HG03095 (cell line): ENCODE measurements around the gene PI4KB.
"Not testable (repeated sequence)": the region's sequence is repeated elsewhere in the genome, so short reads cannot be mapped to it uniquely, and the experiment has no call there.

Experiments used
- ATAC-seq: cut with Tn5 transposase; IDR thresholded peaks from one replicate; pipeline ENCODE4 v1.9.1; 2021; ENCODE audit warnings: moderate library complexity; ENCODE audit not compliant: unreplicated experiment

The PI4KB gene

DNA sequence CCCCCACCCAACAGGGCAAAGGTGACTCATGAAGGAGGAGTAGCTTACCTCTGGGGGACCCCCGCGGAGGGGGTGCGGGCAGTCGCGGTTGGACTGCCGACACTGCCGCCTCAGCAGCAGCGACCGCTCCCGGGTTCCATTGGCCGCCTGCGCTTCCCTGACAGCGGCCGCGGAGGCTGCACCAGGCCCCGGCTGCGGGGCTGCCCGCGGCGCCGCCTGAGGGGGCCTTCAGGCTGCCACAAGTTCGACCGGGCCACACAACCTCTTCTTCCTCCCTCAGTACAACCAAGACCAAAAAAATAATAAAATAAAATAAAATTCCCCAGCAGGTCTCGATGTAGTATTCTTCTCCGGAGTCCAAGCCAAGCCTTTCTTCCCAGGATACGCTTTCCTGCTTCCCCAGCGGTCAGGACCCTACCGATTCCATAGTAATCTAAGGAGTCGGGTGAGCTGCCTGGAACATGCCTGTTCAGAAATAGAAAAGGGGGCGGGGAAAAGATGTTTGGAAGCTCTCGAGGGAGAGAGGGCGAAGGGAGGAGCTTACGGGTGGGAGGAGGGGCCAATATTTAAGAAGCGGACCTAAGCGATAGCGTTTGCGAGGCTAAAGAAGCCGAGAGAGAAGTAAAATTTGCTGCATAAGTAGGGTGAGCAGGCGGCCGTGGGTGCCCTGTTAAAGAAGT lies at the start of gene PI4KB:
Gene PI4KB, minus strand, starts transcription at position 194 of the 680 bp plus-strand sequence. CDS start 10,935 bp downstream, outside the sequence.
- peak; percentile 67 for ATAC-seq

DNA sequence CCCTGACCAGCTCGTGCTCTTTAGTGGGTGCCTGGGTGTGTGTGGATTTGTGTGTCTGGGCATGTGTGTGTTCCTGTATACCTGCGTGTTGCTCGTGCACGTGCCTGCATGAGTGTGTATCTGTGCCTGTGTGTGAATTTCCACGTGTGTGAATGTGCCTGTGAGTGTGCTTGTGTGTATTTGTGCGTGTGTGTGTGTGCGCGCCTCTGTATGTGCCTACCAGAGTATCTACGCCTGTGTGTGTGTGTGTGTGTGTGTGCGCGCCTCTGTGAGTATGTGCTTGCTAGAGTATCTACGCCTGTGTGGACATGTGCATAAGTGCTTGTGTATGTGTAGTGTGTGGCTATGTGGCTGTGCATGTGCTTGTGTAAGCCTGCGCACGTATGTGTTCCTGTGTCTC lies 46.0 kb upstream of the PI4KB start:
- ATAC-seq: no peak

DNA sequence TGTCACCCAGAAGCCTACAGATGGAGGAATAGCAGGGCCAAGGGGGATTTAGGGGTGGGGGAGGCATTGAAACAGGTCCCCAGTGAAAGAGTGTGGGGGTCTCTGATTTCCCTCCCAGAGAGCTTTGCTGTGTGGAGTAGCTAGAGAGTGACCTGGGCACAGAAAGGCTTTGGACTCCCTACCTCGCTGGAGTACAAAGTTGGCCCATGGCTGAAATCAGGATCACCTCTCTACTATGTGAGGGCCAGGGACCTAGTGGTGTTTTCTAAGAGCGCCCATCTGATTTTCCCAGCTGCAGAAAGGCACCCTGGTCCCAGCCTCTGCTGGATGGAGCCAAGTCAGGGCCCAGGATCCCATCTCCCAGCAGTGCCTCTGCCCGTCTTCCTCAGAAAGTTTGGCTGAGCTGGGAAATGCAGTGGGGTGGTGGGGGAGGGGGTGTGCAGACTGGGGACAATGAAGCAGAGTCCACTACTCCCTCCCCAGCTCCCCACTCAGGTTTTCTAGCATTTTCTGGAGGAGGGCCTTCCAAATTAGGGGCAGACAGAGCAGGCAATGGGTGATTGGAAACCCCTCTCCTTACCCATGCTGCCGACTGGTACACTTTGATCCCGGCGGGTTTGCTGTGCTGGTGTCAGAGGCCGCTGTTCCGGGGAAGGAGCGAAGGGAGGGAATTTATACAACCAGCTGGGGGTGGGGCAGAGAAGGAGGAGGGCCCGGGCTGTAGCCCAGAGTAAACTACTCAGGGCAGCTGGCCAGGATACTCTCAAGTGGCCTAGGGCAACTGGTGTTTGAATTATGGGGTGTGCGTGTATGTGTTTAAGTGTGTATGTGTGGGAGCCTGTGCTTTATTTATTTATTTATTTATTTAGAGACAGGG lies 45.1 kb upstream of the PI4KB start, which contains the start of gene SELENBP1:
Gene SELENBP1, minus strand, starts transcription at position 648 of the 877 bp plus-strand sequence. Its CDS starts 64 bp downstream, at position 584.
- no peak for ATAC-seq

GRCh38 chr1:151371370-151372057 lies 44.3 kb upstream of the PI4KB start:
- no peak for ATAC-seq

DNA sequence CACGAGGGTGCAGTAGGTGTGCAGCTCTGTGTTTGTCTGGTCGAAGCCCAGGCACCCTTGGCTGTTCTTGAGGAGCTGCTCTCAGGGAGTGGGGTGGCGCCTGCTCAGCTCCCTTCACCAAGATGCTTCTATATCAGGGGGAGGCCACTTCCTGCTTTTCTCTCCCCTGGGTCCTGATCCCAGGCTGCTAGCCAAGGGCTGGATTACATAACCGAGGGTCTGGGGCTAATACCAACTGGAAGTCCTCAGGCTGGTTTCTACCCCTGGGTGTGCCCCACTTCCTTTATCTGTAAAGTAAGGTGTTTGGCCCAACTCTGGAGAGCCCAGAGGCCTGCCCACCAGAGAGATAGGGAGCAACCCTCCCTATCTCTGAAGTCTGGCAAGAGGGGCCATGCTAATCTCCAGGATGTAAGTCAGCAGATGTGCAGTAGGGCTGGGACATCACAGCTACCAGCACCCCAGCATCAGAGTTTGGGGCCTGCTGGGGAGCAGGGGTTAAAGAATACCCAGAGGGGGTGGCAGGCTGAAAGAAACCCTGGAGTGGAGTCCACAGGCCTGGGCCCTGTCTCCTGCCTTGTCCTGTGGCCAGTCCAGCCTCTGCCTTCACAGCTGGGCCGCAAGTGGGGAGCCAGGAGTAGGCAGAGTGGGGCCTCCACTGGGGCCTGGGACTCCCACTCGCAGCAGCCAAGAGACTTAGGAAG lies 43.1 kb upstream of the PI4KB start:
- ATAC-seq: no peak

DNA sequence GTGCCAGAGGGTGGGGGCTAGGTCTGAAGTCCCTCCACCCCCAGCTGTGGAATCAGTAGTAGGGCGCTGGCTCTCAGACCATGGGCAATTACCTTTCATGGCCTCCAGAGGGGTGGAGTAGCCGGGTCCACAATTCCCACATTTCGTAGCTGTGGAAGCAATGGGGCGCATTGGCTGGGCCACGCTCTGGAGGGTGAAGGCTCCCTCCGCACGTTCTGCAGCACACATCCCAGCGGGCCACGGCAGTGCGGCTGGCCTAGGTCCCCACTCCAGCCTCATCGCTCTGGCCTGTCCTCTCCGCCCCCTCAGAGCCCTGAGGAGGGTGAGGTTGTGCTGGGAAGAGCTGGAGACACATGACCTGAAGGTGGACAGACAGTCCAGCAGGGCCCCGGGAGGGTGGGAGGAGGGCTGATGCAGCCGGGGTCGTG lies 42.4 kb upstream of the PI4KB start:
- ATAC-seq: no peak

DNA sequence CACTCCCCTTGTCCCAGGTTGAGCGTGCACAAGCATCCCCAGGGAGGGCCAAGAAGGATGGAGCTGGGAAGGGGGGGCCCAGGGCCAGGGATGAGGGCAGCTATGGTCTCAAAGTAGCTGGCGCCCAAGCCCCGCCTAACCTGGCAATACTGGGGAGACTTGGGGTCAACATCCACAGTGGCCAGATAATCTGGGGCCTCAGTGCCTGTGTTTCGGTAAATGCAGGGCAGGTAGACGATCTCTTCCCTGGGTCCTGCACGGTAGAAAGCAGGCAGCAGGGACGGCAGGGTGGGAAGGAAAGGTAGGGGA lies 42.0 kb upstream of the PI4KB start:
- no peak for ATAC-seq

GRCh38 chr1:151368393-151369301 lies 41.4 kb upstream of the PI4KB start:
- ATAC-seq: no peak

DNA sequence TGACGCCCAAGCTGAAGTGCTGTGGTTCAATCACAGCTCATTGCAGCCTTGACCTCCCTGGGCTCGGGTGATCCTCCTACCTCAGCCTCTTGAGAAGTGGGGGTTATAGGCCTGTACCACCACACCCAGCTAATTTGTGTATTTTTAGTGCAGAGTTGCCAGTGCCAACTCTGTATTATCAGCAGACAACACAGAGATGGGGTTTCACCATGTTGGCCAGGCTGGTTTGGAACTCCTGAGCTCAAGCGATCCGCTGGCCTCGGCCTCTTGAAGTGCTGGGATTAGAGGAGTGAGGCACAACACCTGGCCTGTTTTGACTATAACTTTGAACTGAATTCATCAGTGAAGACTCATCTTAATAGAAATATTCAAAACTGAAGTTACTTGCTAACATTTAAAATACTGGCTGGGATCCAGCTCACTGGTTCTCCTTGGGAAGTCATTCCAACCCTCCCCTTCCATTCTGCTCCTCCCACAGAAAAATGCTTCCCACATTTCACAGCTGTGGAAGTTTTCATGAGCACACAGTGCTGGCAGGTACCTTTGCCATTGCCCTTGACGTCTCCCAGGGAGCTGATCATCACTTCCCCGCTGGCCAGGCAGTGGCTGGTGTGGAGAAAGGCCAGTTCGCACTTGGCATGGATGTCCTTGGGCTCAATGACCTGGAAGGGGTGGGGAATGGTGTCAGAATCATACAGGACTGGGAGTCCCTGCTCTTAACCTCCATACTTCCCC lies 40.6 kb upstream of the PI4KB start:
- no peak for ATAC-seq

GRCh38 chr1:151364996-151365395 lies 37.8 kb upstream of the PI4KB start:
- ATAC-seq: no peak

DNA sequence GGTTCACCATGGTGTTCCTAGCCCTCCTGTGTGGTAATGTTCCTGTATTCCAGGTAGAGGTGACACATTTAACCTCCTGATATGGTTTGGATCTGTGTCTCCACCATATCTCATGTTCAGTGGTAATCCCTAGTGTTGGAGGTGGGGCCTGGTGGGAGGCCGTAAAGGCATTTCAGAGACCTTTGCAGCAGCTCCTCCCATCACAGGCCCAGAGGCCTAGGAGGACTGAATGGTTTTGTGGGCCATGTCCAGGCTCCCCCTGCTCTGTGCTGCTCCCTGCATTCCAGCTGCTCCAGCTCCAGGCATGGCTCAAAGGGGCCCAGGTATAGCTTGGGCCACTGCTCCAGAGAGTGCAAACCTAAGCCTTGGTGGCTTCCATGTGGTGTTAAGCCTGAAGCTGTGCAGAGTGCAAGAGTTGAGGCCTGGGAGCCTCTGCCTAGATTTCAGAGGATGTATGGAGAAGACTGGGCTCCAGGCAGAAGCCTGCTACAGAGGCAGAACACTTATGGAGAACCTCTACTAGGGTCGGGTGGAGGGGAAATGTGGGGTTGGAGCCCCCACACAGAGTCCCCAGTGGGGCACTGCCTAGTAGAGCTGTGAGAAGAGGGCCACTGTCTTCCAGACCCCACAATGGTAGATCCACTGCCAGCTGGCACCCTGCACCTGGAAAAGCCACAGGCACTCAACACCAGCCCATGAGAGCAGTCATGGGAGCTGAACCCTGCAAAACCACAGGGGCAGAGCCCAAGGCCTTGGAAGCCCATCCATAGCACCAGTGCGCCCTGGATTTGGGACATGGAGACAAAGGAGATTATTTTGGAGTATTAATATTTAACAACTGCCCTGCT lies 35.3 kb upstream of the PI4KB start:
- ATAC-seq: no peak

DNA sequence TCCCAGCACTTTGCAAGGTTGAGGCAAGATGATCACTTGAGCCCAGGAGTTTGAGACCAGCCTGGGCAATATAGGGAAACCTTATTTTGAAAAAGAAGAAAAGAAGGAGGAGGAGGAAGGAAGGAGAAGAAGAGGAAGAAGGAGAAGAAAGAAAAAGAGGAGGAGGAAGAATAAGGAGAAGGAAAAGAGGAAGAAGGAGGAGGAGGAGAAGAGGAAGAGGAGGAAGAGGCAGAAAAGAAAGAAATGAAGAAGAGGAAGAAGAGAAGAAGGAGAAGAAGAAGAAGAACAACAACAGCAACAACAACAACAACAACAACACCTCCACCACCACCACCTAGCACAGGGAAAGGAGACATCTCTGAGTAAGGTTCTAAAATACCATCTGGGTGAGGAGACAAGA lies 34.7 kb upstream of the PI4KB start:
- ATAC-seq: no peak

- no peak for ATAC-seq
Observed at GRCh38 chr1:151356696-151357095, 29.5 kb upstream of the PI4KB start.

DNA sequence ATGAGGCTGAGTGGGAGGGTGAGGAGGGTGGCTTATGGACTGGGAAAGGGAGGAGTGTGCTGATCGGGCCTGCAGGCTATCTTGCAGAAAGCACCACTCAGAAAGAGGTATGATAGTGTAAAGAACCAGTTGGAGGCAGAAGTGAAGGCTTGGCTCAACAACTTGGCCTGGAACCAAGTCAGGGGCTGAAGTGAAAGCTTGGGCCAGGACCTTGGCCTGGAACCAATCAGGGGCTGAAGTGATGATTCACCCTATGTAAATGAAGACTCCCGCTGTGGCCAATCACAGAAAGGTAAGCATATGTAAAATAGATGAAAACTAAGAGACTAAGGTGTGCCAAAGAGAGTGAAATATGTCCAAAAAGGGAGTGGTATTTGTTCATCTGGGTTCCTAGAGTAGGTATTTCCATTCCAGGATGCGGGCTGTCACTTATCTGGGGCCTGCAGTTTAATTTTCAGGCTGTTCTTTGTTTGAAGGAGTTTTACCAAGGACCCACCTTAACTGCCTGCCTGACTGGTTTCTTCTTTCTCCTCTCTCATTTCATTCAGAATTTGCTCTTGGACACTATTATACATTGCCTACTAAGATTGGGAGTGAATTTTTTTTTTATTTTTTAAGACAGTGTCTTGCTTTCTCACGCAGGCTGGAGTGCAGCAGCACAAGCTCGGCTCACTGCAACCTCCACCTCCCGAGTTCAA lies 25.0 kb upstream of the PI4KB start:
- ATAC-seq: no peak

DNA sequence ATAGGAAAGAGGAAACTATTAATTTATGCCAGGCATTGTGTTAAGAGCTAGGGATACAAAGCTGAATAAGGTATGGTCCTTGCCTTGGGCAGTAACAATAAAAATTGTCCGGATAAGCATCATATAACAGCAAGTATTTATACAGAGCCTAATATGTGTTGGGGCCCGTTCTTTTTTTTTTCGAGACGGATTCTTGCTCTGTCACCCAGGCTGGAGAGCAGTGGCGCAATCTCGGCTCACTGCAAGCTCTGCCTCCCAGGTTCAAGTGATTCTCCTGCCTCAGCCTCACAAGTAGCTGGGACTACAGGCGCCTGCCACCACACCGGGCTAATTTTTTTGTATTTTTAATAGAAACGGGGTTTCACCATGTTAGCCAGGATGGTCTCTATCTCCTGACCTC lies 23.1 kb upstream of the PI4KB start:
- not testable (repeated sequence) for ATAC-seq

- no peak for ATAC-seq
Observed at GRCh38 chr1:151347523-151348246, 20.5 kb upstream of the PI4KB start.
